ENCODE data around the gene C11orf87. TPM values are rescaled to one million over a fixed set of nuclear protein-coding genes. Genes with fewer than 3 reads are reported as not detected.

Gene C11orf87
- total RNA-seq, 1 donor from 2014 or later, result 9.0 TPM

GRCh38 chr11:109425554-109425953, 3.6 kb downstream of the C11orf87 start:
- no peaks in the 10 kb centered on the region for H3K27me3 Mint-ChIP-seq (ENCODE audit: unreplicated experiment)
- no peak for DNase-seq (ENCODE audit: extremely low spot score, unreplicated experiment)
- no peaks in the 10 kb centered on the region for H3K36me3 Mint-ChIP-seq (ENCODE audit: unreplicated experiment)
- H3K27ac Mint-ChIP-seq (ENCODE audit: unreplicated experiment), result no peak overlapping the region
- no peak overlapping the region for H3K4me3 Mint-ChIP-seq (ENCODE audit: unreplicated experiment)
- peak; percentile 46 for TF ChIP-seq CTCF (IDR thresholded peaks at IDR 0.05)
- peaks cover 18% of the 10 kb centered on the region for H3K4me1 Mint-ChIP-seq (ENCODE audit: unreplicated experiment)
- H3K9me3 Mint-ChIP-seq (ENCODE audit: unreplicated experiment), result no peaks in the 10 kb centered on the region

- H3K9me3 Mint-ChIP-seq (ENCODE audit: unreplicated experiment), result no peaks in the 10 kb centered on the region
Observed at GRCh38 chr11:109426442-109427240, 4.7 kb downstream of the C11orf87 start.

GRCh38 chr11:109432105-109432504, 10.1 kb downstream of the C11orf87 start:
- Mint-ChIP-seq H3K27ac (ENCODE audit: unreplicated experiment) (no peak overlapping the region), H3K36me3 (ENCODE audit: unreplicated experiment) (peaks cover 2% of the 10 kb centered on the region), H3K9me3 (ENCODE audit: unreplicated experiment) (no peaks in the 10 kb centered on the region), H3K4me1 (ENCODE audit: unreplicated experiment) (peaks cover under 1% of the 10 kb centered on the region), H3K4me3 (ENCODE audit: unreplicated experiment) (no peak overlapping the region), H3K27me3 (ENCODE audit: unreplicated experiment) (peaks cover 12% of the 10 kb centered on the region)
- no peak for DNase-seq (ENCODE audit: extremely low spot score, unreplicated experiment)
- no peak for TF ChIP-seq CTCF (IDR thresholded peaks at IDR 0.05)

More at GRCh38 chr11:109426442-109427240, 4.7 kb downstream of the C11orf87 start:
- no peak overlapping the region for H3K4me3 Mint-ChIP-seq (ENCODE audit: unreplicated experiment)
- peaks cover 18% of the 10 kb centered on the region for H3K4me1 Mint-ChIP-seq (ENCODE audit: unreplicated experiment)
- DNase-seq (ENCODE audit: extremely low spot score, unreplicated experiment), result no peak
- no peaks in the 10 kb centered on the region for H3K36me3 Mint-ChIP-seq (ENCODE audit: unreplicated experiment)
- no peak overlapping the region for H3K27ac Mint-ChIP-seq (ENCODE audit: unreplicated experiment)
- H3K27me3 Mint-ChIP-seq (ENCODE audit: unreplicated experiment), result no peaks in the 10 kb centered on the region
- TF ChIP-seq CTCF (IDR thresholded peaks at IDR 0.05), result peak; percentile 37

GRCh38 chr11:109433753-109434256, 11.8 kb downstream of the C11orf87 start:
- Mint-ChIP-seq H3K36me3 (ENCODE audit: unreplicated experiment) (peaks cover 2% of the 10 kb centered on the region), H3K27ac (ENCODE audit: unreplicated experiment) (no peak overlapping the region), H3K27me3 (ENCODE audit: unreplicated experiment) (peaks cover 12% of the 10 kb centered on the region), H3K4me3 (ENCODE audit: unreplicated experiment) (no peak overlapping the region), H3K4me1 (ENCODE audit: unreplicated experiment) (peaks cover 4% of the 10 kb centered on the region), H3K9me3 (ENCODE audit: unreplicated experiment) (no peaks in the 10 kb centered on the region)
- no peak for TF ChIP-seq CTCF (IDR thresholded peaks at IDR 0.05)
- no peak for DNase-seq (ENCODE audit: extremely low spot score, unreplicated experiment)

- no peak for DNase-seq (ENCODE audit: extremely low spot score, unreplicated experiment)
- Mint-ChIP-seq H3K27me3 (ENCODE audit: unreplicated experiment) (peaks cover 12% of the 10 kb centered on the region), H3K4me1 (ENCODE audit: unreplicated experiment) (peaks cover 4% of the 10 kb centered on the region), H3K9me3 (ENCODE audit: unreplicated experiment) (no peaks in the 10 kb centered on the region), H3K36me3 (ENCODE audit: unreplicated experiment) (peaks cover 2% of the 10 kb centered on the region), H3K4me3 (ENCODE audit: unreplicated experiment) (no peak overlapping the region), H3K27ac (ENCODE audit: unreplicated experiment) (no peak overlapping the region)
- TF ChIP-seq CTCF (IDR thresholded peaks at IDR 0.05), result no peak
Observed at GRCh38 chr11:109435121-109435742, 13.2 kb downstream of the C11orf87 start.

Measured in osteocyte (in vitro differentiated cells).